IPS DF 19.7 (cell line): ENCODE measurements around the gene SSNA1.

Experiments used
- DNase-seq: peaks from one replicate; pipeline ENCODE4 v3.0.0-alpha.2; 2013; ENCODE audit warnings: low read depth, low spot score

Gene SSNA1

DNA sequence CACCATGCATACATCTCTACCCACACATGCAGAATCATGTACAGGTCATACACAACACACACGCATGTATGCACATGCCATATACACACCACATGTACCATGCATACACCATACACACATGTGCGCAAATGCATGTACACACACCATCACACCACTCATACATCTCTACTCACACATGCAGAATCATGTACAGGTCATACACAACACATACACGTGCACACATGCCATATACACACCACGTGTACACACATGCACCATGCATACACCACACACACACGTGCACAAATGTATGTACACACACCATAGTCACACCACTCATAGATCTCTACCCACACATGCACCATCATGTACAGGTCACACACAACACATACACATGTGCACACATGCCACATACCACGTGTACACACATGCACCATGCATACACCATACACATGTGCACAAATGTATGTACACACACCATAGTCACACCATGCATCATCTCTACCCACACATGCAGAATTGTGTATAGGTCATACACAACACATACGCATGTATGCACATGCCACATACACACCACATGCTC lies 35.6 kb upstream of the SSNA1 start:
- no peak for DNase-seq

DNA sequence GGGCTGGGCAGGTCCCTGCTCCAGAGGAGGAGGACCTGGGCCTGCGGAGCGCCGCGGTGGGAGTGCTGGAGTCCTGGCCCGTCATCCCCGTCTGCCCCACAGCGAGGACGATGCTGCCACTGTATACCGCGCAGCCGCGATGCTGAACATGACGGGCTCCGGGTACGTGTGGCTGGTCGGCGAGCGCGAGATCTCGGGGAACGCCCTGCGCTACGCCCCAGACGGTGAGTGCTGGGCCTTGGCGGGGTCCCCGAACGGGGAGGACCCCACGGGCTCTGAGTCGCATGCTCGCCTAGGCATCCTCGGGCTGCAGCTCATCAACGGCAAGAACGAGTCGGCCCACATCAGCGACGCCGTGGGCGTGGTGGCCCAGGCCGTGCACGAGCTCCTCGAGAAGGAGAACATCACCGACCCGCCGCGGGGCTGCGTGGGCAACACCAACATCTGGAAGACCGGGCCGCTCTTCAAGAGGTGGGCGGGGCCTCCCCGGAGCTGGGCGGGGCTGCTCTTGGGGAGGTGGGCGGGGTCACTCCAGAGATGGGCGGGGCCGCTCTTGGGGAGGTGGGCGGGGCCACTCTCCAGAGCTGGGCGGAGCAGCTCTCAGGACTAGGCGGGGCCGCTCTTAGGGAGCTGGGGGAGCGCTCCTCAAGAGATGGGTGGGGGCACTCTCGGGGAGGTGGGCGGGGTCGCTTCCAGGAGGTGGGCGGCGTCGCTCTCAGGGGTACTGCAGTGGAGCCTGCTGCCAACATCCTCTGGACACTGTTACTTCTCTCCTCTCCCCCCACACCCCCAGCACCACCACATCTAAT lies 31.7 kb upstream of the SSNA1 start:
- DNase-seq: no peak

GRCh38 chr9:137157618-137158415 lies 30.7 kb upstream of the SSNA1 start:
- no peak for DNase-seq

GRCh38 chr9:137158625-137159024 lies 29.9 kb upstream of the SSNA1 start:
- no peak for DNase-seq

DNA sequence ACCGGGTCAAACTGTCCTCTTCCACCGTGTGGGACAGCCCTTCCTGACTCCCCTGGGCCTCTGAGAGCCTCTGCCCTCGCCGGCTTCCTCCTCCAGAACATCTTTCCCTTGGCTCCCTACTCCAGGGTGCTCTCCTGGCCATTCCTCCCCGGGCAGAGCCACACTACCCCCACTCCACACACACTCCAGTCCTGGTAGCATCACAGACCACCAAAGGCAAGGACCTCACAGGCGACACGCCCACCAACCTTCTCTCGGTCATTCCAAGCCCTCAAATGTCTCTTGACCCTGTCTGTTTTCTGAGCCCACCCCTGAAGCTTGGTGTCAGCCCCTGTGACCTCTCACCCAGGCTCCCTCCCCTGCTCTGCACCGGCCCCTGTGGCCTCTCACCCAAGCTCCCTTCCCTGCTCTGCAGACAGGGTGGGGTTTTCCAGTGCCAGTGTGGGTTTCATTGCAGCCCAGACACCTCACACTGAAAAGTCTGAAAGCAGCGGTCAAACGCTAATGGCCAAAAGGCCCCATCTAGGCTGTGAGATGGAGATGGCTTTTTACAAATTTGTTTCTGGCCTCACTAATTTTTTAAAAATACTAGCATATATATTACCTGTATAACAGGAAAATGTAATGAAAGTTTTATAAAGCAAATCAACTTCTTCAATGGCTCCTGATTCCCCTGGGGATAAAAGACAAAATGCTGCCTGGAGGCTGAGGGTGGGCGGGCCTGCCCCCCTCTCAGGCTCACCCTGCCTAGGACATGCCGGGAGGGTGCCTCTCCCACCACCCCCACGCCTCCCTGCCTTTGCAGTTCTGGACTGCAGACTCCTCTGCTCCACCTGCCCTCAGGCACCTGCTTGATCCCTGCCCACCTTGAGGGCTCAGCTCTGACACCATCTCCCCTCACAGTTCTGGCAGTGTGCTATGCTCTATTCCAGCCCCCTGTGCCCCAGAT lies 29.1 kb upstream of the SSNA1 start:
- no peak for DNase-seq

- no peak for DNase-seq
Measured at GRCh38 chr9:137160054-137160425, 28.4 kb upstream of the SSNA1 start.

DNA sequence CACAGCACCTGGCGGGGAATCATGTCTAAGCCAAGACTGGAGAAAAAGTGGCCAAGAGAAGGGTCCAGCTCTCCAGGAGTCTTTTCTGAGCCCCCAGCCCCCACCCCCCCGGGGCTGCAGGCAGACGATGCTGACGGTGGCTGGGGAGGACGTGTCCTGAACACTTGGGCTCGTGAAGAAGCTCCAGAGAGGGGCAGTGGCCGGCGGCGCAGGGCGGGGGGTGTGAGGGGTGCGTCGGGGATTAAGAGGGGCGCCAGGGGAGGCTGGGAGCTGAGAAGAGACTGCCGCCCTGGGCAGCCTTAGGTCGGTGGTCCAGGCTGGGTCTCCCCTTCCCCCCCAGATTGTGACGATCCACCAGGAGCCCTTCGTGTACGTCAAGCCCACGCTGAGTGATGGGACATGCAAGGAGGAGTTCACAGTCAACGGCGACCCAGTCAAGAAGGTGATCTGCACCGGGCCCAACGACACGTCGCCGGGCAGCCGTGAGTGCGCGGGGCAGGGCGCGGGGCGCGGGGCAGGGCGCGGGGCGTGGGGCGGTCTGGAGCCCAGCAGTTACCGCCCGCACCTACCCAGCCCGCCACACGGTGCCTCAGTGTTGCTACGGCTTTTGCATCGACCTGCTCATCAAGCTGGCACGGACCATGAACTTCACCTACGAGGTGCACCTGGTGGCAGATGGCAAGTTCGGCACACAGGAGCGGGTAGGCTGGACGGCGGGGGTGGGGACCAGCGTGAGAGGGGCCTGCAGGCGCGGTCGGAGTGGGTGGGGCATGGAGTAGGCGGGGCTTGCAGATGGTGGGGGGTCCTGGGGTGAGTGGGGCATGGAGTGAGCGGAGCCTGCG lies 27.5 kb upstream of the SSNA1 start:
- DNase-seq: no peak

DNA sequence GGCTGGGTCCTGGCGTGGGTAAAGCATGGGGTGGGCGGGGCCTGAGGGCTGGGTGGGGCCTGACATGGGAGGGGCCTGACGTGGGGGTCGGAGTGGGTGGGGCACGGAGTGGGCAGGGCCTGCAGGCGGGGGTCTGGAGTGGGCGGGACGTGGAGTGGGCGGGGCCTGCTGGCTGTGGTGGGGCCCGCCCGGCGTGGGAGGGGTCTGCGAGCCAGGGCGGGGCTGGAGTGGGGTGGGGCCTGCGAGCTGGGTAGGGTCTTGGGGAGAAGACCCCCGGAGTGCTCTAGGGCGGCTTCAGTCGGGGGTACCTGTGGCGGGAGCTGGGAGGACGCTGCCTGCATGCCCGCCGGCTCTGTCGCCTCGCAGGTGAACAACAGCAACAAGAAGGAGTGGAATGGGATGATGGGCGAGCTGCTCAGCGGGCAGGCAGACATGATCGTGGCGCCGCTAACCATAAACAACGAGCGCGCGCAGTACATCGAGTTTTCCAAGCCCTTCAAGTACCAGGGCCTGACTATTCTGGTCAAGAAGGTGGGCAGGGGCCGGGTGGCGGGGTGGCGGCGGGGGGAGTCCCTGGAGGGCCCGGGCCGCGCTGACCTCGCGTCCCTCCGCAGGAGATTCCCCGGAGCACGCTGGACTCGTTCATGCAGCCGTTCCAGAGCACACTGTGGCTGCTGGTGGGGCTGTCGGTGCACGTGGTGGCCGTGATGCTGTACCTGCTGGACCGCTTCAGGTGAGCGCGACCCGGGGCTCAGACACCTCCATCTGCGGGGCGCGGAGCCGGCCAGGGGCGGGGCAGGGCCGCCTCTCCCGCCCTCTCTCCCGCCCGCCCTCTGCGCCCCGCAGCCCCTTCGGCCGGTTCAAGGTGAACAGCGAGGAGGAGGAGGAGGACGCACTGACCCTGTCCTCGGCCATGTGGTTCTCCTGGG lies 26.7 kb upstream of the SSNA1 start:
- DNase-seq: no peak

DNA sequence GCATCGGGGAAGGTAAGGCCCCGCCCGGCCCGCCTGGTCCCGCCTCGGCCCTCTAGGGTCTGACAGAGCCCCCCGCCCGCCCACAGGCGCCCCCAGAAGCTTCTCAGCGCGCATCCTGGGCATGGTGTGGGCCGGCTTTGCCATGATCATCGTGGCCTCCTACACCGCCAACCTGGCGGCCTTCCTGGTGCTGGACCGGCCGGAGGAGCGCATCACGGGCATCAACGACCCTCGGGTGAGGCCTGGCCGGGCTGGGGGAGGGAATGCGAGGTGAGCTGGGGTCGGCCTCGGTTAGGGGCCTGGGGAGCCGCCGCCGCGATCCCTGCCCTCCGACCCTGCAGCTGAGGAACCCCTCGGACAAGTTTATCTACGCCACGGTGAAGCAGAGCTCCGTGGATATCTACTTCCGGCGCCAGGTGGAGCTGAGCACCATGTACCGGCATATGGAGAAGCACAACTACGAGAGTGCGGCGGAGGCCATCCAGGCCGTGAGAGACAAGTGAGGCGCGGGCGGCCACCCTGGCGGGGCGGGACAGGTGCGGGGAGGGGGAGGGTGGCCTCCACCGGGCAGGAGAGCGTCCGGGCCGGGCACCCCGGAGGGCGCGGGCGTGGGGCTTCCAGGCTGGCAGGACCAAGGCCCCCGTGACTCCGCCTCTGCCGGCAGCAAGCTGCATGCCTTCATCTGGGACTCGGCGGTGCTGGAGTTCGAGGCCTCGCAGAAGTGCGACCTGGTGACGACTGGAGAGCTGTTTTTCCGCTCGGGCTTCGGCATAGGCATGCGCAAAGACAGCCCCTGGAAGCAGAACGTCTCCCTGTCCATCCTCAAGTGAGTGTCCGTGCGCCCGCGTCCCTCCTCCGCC lies 25.7 kb upstream of the SSNA1 start:
- no peak for DNase-seq

DNA sequence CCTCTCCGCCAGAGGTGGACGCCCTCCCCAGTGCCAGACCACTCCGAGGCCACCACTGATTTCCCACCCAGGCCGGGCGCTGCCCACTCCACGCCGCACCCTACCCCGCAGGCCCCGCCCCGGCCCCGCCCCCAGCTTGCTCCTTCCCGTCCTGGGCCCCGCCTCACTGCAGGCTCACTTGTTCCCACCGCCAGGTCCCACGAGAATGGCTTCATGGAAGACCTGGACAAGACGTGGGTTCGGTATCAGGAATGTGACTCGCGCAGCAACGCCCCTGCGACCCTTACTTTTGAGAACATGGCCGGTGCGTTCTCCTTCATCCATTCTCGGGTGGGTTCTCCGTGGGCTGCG lies 25.1 kb upstream of the SSNA1 start:
- DNase-seq: no peak

GRCh38 chr9:137163805-137164204 lies 24.7 kb upstream of the SSNA1 start:
- no peak for DNase-seq

DNA sequence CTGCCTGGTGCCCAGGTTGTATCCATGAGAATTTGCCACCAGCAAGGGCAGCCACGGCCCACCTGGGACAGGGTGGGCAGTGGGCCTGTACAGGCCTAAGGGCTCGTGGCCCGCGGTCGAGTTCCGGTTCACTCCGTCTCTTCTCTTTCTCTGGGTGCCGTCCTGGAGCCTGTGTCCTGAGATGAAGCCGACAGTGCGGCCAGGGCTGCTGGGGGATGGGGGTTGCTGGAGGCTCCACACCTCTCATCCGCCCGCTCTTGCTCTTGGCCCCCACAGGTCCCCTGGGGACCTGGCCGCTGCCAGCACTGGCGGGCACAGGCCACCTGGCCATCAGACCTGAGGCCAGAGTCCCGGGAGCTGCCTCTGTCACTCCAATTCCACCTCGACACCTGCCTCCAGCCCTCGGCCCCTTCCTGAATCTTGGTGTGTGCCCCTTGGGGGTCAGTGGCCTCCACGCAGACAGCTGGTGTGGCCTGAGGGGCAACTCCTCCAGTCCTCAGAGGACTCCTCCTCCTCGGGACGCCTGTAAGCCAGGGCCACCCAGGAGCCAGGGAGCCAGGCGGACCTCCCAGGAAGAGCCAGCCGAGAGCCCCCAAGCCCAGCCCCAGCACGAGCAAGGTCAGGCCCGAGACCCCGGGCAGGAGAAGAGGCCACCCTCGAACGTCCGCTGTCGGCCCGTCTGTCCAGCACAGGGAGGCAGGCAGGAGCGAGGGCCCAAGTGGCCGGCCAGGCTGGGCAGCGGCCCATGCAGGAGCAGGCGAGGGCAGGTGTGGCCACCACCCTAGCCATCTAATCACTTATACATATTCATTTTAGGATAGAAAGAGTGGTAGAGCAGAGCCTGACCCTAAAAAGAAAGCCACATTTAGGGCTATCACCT lies 23.9 kb upstream of the SSNA1 start:
- DNase-seq: no peak

GRCh38 chr9:137165250-137165836 lies 23.1 kb upstream of the SSNA1 start:
- DNase-seq: no peak

DNA sequence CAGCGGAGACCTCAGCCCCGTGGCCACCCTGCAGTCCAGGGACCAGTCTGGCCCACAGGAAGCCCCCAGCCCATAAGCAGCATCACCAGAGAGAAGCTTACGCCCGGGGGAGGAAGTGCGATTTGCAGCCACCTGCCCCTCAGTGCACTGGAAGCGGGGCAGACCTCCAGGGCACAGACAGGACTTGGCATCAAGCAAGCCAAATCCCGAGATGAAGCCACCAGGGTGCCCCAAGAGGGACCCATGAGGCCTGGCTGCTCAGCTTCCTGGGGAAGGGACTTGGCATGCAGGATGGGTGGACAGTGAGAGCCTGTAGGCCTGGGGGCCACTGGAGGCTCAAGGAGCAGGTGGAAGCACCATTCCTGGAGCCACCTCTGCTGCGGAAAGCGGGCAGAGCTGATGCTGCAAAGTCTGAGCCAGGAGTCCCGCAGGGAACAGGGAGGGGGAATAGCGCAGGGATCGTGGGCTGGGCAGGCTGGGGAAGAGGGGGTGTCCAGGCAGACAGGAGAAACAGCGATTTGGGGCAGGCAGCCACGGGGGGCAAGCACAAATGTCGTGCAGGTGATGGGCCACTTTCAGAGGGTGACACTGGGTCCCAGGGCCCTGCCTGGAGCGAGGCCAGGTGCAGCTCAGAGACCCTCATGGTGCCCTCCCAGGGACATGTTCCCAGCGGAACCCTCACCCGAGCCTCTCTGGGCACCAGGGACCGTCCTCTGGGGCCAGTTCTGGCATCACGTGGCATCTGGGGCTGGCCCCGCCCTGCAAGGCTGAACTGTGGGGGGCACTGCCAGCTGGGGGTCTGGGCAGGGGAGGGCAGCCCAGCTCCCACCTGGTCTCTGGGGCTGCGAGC lies 21.9 kb upstream of the SSNA1 start:
- no peak for DNase-seq

DNA sequence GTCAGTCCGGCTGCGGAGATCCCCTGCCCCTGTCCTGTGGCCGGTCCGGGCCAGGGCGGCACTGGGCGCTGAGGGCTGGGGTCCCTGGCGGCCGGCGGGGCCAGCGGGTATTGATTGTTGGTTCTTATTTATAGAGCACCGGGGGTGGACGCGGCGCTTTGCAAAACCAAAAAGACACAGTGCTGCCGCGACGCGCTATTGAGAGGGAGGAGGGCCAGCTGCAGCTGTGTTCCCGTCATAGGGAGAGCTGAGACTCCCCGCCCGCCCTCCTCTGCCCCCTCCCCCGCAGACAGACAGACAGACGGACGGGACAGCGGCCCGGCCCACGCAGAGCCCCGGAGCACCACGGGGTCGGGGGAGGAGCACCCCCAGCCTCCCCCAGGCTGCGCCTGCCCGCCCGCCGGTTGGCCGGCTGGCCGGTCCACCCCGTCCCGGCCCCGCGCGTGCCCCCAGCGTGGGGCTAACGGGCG lies 21.2 kb upstream of the SSNA1 start:
- DNase-seq: no peak
